Progenitor cell of endocrine pancreas (in vitro differentiated cells): ENCODE measurements around the gene TAAR5. TPM values are rescaled to one million over a fixed set of nuclear protein-coding genes. Genes with fewer than 3 reads are reported as not detected.

Experiments
- DNase-seq: peaks from one replicate; pipeline ENCODE4 v3.0.0; 2021; ENCODE audit warnings: low spot score; ENCODE audit not compliant: unreplicated experiment
- H3K27ac Mint-ChIP-seq: 2 replicates; pipeline ENCODE4 v1.8.0; 2021; ENCODE audit warnings: mild to moderate bottlenecking, moderate library complexity, mixed read lengths
- H3K27me3 Mint-ChIP-seq: 2 replicates; pipeline ENCODE4 v1.8.0; 2021; ENCODE audit warnings: mixed read lengths
- H3K36me3 Mint-ChIP-seq: 2 replicates; pipeline ENCODE4 v1.8.0; 2022; ENCODE audit warnings: mixed read lengths; ENCODE audit not compliant: insufficient read depth
- H3K4me1 Mint-ChIP-seq: 2 replicates; pipeline ENCODE4 v1.8.0; 2021; ENCODE audit warnings: low read depth, mixed read lengths
- H3K4me3 Mint-ChIP-seq: 2 replicates; pipeline ENCODE4 v1.8.0; 2021; ENCODE audit warnings: low read depth, mild to moderate bottlenecking, moderate library complexity, mixed read lengths
- H3K9me3 Mint-ChIP-seq: 2 replicates; pipeline ENCODE4 v1.8.0; 2021; ENCODE audit warnings: low read depth, mixed read lengths
- CTCF ChIP-seq: fragments of 200-600 bp; sonication (generic); IDR thresholded peaks from one replicate; pipeline ENCODE4 v1.5.0; 2021; ENCODE audit warnings: antibody characterized with exemption, mild to moderate bottlenecking; ENCODE audit not compliant: unreplicated experiment
- total RNA-seq: library from RNA; stranded (reverse); gene quantifications from 2 replicates; pipeline ENCODE4 v1.2.1, GENCODE V29; 2021

TAAR5 gene
- total RNA-seq, 1 donor from 2014 or later: not detected

- Mint-ChIP-seq H3K36me3 (no peaks in the 10 kb centered on the region), H3K9me3 (peaks cover 7% of the 10 kb centered on the region), H3K27ac (no peak overlapping the region), H3K4me1 (peaks cover 2% of the 10 kb centered on the region), H3K4me3 (no peak overlapping the region), H3K27me3 (peaks cover 14% of the 10 kb centered on the region)
- DNase-seq: no peak
- no peak for TF ChIP-seq CTCF
Measured at GRCh38 chr6:132623106-132623845, 33.7 kb upstream of the TAAR5 start.

GRCh38 chr6:132616677-132617076 is 27.1 kb upstream of the TAAR5 start:
- TF ChIP-seq CTCF: no peak
- Mint-ChIP-seq H3K27me3 (peaks cover 11% of the 10 kb centered on the region), H3K27ac (no peak overlapping the region), H3K4me3 (no peak overlapping the region), H3K9me3 (no peaks in the 10 kb centered on the region), H3K4me1 (peaks cover 17% of the 10 kb centered on the region), H3K36me3 (no peaks in the 10 kb centered on the region)
- DNase-seq: no peak

GRCh38 chr6:132614554-132614953 is 25.0 kb upstream of the TAAR5 start:
- Mint-ChIP-seq H3K27me3 (peaks cover 4% of the 10 kb centered on the region), H3K4me3 (no peak overlapping the region), H3K9me3 (no peaks in the 10 kb centered on the region), H3K27ac (no peak overlapping the region), H3K36me3 (no peaks in the 10 kb centered on the region), H3K4me1 (peaks cover 23% of the 10 kb centered on the region)
- no peak for TF ChIP-seq CTCF
- DNase-seq: no peak

- no peaks in the 10 kb centered on the region for H3K36me3 Mint-ChIP-seq
- TF ChIP-seq CTCF: no peak
- H3K4me1 Mint-ChIP-seq: peaks cover 27% of the 10 kb centered on the region
- no peaks in the 10 kb centered on the region for H3K27me3 Mint-ChIP-seq
- H3K9me3 Mint-ChIP-seq: peaks cover 4% of the 10 kb centered on the region
- DNase-seq: no peak
- no peak overlapping the region for H3K4me3 Mint-ChIP-seq
- peak overlapping the region; percentile 24 for H3K27ac Mint-ChIP-seq
Measured at GRCh38 chr6:132612449-132613108, 23.0 kb upstream of the TAAR5 start.

GRCh38 chr6:132611616-132612015 is 22.1 kb upstream of the TAAR5 start:
- peaks cover 29% of the 10 kb centered on the region for H3K4me1 Mint-ChIP-seq
- TF ChIP-seq CTCF: no peak
- H3K36me3 Mint-ChIP-seq: peaks cover under 1% of the 10 kb centered on the region
- H3K27ac Mint-ChIP-seq: no peak overlapping the region
- no peak for DNase-seq
- H3K9me3 Mint-ChIP-seq: peaks cover 4% of the 10 kb centered on the region
- no peak overlapping the region for H3K4me3 Mint-ChIP-seq
- no peaks in the 10 kb centered on the region for H3K27me3 Mint-ChIP-seq
